Measurements from ENCODE around the gene AIRE. TPM values are rescaled to one million over a fixed set of nuclear protein-coding genes. Genes with fewer than 3 reads are reported as not detected.

The AIRE gene
- total RNA-seq, 1 donor from 2014 or later, result 0.17 TPM

- peaks cover 15% of the 10 kb centered on the region for H3K27me3 ChIP-seq (ENCODE audit: control insufficient read depth, insufficient read depth, low read length)
- TF ChIP-seq CTCF (IDR thresholded peaks at IDR 0.05; ENCODE audit: insufficient read depth, low read length, poor library complexity, severe bottlenecking), result no peak
- no peak overlapping the region for H3K4me3 ChIP-seq (ENCODE audit: low read depth, low read length)
- DNase-seq (ENCODE audit: low read depth), result no peak
- H3K36me3 ChIP-seq (ENCODE audit: control insufficient read depth, insufficient read depth, low read length), result no peaks in the 10 kb centered on the region
Measured at GRCh38 chr21:44330698-44331097, 45.0 kb downstream of the AIRE start.

DNA sequence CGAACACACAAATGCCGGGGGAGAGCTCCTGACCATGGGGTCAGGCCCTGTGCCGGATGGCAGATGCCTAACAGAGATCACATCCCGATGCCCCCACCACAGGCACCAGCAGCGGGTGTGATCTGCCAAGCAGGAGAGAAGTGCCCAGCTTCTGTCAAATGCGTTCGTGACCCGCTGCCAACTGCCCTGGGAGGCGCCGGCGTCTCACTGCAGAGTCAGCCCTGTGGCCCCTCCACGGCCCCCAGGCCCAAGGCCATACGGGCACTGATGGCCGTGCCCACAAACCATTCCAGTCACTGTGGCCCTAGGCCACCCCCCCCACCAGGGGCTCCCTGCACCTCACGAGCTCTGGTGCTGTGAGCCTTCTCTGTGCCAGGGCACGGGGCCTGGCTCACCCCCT is 45.5 kb downstream of the AIRE start:
- no peak overlapping the region for H3K4me3 ChIP-seq (ENCODE audit: low read depth, low read length)
- no peak for DNase-seq (ENCODE audit: low read depth)
- H3K36me3 ChIP-seq (ENCODE audit: control insufficient read depth, insufficient read depth, low read length), result no peaks in the 10 kb centered on the region
- no peak for TF ChIP-seq CTCF (IDR thresholded peaks at IDR 0.05; ENCODE audit: insufficient read depth, low read length, poor library complexity, severe bottlenecking)
- peaks cover 15% of the 10 kb centered on the region for H3K27me3 ChIP-seq (ENCODE audit: control insufficient read depth, insufficient read depth, low read length)

- H3K4me3 ChIP-seq (ENCODE audit: low read depth, low read length), result no peak overlapping the region
- H3K27me3 ChIP-seq (ENCODE audit: control insufficient read depth, insufficient read depth, low read length), result peaks cover 15% of the 10 kb centered on the region
- no peak for DNase-seq (ENCODE audit: low read depth)
- TF ChIP-seq CTCF (IDR thresholded peaks at IDR 0.05; ENCODE audit: insufficient read depth, low read length, poor library complexity, severe bottlenecking), result no peak
- H3K36me3 ChIP-seq (ENCODE audit: control insufficient read depth, insufficient read depth, low read length), result no peaks in the 10 kb centered on the region
Measured at GRCh38 chr21:44331650-44332307, 46.1 kb downstream of the AIRE start.

DNA sequence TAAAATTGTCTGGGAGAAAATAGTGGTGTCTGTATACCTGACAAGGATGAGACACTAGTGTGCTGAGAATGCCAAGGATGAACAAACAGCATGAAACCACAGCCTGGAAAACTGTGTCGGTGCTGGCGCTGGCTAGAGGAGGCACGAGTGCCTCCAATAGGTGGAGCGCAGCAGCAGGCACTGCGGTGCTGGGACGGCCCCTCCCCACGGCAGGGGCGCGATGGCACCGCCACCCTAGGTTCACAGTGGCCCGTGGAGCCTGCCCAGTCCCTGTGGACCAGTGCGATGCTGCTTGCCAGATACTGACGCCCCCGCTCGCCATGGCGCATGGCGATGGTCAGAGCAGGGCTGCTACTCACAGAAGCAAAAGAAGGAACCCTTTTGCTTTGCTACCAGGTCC is 46.7 kb downstream of the AIRE start:
- no peak for DNase-seq (ENCODE audit: low read depth)
- peaks cover 15% of the 10 kb centered on the region for H3K27me3 ChIP-seq (ENCODE audit: control insufficient read depth, insufficient read depth, low read length)
- no peak for TF ChIP-seq CTCF (IDR thresholded peaks at IDR 0.05; ENCODE audit: insufficient read depth, low read length, poor library complexity, severe bottlenecking)
- H3K4me3 ChIP-seq (ENCODE audit: low read depth, low read length), result no peak overlapping the region
- H3K36me3 ChIP-seq (ENCODE audit: control insufficient read depth, insufficient read depth, low read length), result no peaks in the 10 kb centered on the region

GRCh38 chr21:44332965-44333364 is 47.3 kb downstream of the AIRE start:
- H3K4me3 ChIP-seq (ENCODE audit: low read depth, low read length), result no peak overlapping the region
- DNase-seq (ENCODE audit: low read depth), result no peak

More at GRCh38 chr21:44332965-44333364, 47.3 kb downstream of the AIRE start:
- TF ChIP-seq CTCF (IDR thresholded peaks at IDR 0.05; ENCODE audit: insufficient read depth, low read length, poor library complexity, severe bottlenecking), result no peak
- no peaks in the 10 kb centered on the region for H3K36me3 ChIP-seq (ENCODE audit: control insufficient read depth, insufficient read depth, low read length)
- H3K27me3 ChIP-seq (ENCODE audit: control insufficient read depth, insufficient read depth, low read length), result peaks cover 15% of the 10 kb centered on the region
